Measurements from ENCODE around the gene KCNQ5. TPM values are rescaled to one million over a fixed set of nuclear protein-coding genes. Genes with fewer than 3 reads are reported as not detected.

The KCNQ5 gene
- total RNA-seq, 3 donors from 2014 or later (not counting 1 experiment from before 2014, with no cell fraction given) = 8.2 to 9.7 (median 8.7) TPM

GRCh38 chr6:72661411-72661810 is 39.5 kb downstream of the KCNQ5 start:
- Histone ChIP-seq H3K4me1 (ENCODE audit: control insufficient read depth, insufficient read depth, low read length) (no peaks in the 10 kb centered on the region), H3K9me3 (ENCODE audit: control insufficient read depth, insufficient read depth, low read length) (no peaks in the 10 kb centered on the region), H3K27me3 (ENCODE audit: control insufficient read depth, insufficient read depth, low read length) (no peaks in the 10 kb centered on the region), H3K27ac (ENCODE audit: low read length) (no peak overlapping the region), H3K36me3 (ENCODE audit: control insufficient read depth, insufficient read depth, low read length) (no peaks in the 10 kb centered on the region), H3K4me3 (ENCODE audit: low read length) (no peak overlapping the region)
- TF ChIP-seq, protein P1, sequence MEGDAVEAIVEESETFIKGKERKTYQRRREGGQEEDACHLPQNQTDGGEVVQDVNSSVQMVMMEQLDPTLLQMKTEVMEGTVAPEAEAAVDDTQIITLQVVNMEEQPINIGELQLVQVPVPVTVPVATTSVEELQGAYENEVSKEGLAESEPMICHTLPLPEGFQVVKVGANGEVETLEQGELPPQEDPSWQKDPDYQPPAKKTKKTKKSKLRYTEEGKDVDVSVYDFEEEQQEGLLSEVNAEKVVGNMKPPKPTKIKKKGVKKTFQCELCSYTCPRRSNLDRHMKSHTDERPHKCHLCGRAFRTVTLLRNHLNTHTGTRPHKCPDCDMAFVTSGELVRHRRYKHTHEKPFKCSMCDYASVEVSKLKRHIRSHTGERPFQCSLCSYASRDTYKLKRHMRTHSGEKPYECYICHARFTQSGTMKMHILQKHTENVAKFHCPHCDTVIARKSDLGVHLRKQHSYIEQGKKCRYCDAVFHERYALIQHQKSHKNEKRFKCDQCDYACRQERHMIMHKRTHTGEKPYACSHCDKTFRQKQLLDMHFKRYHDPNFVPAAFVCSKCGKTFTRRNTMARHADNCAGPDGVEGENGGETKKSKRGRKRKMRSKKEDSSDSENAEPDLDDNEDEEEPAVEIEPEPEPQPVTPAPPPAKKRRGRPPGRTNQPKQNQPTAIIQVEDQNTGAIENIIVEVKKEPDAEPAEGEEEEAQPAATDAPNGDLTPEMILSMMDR (IDR thresholded peaks at IDR 0.05) = no peak
- DNase-seq (no peak), ATAC-seq (no peak)
- Mint-ChIP-seq H3K36me3 (no peaks in the 10 kb centered on the region), H3K4me3 (no peak overlapping the region), H3K27me3 (ENCODE audit: low read depth in 2 of 2) (no peaks in the 10 kb centered on the region), H3K27ac (no peak overlapping the region), H3K9me3 (no peaks in the 10 kb centered on the region), H3K4me1 (no peaks in the 10 kb centered on the region)
- intact Hi-C loops (cut with micrococcal nuclease) = no loop called here
- WGBS (ENCODE audit: insufficient coverage) = 100% methylated on average over 1 of the region's 1 CpG

DNA sequence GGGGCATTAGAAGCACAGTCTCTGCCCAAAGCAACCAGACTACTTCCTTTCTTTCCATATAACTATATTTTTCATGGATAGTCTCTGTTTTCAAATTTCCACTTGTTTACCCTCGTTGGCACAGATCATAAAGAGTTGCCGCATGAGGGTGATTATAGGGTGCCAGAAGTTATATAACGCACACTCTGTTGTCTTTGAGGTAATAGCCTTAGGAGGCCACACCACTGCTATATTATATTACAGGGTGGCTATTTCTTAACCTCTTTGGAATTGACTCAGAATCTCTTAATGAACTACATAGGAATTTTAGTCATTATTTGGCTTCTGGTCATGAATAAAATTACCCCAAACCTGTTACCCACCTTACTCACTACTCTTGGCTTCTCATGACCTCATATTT is 43.7 kb downstream of the KCNQ5 start:
- H3K9me3 Mint-ChIP-seq = no peaks in the 10 kb centered on the region
- no peaks in the 10 kb centered on the region for H3K36me3 Mint-ChIP-seq
- no peak overlapping the region for H3K4me3 Mint-ChIP-seq
- WGBS (ENCODE audit: insufficient coverage) = no CpG with 5 or more reads among the region's 3 CpGs
- H3K4me3 ChIP-seq (ENCODE audit: low read length) = no peak overlapping the region
- no peaks in the 10 kb centered on the region for H3K4me1 ChIP-seq (ENCODE audit: control insufficient read depth, insufficient read depth, low read length)
- DNase-seq (no peak), ATAC-seq (no peak)
- H3K27me3 ChIP-seq (ENCODE audit: control insufficient read depth, insufficient read depth, low read length) = no peaks in the 10 kb centered on the region
- H3K27ac Mint-ChIP-seq = no peak overlapping the region
- TF ChIP-seq, protein P1 (IDR thresholded peaks at IDR 0.05) = no peak
- H3K27me3 Mint-ChIP-seq (ENCODE audit: low read depth in 2 of 2) = no peaks in the 10 kb centered on the region
- H3K9me3 ChIP-seq (ENCODE audit: control insufficient read depth, insufficient read depth, low read length) = no peaks in the 10 kb centered on the region
- intact Hi-C loops (cut with micrococcal nuclease) = no loop called here
- H3K27ac ChIP-seq (ENCODE audit: low read length) = no peak overlapping the region
- H3K36me3 ChIP-seq (ENCODE audit: control insufficient read depth, insufficient read depth, low read length) = no peaks in the 10 kb centered on the region
- H3K4me1 Mint-ChIP-seq = peaks cover 16 to 20% of the 10 kb centered on the region in 2 donors

- Mint-ChIP-seq H3K4me3 (no peak overlapping the region), H3K36me3 (no peaks in the 10 kb centered on the region), H3K27ac (peak overlapping the region in 1 of 2 donors; percentile 10), H3K4me1 (peaks cover 20% of the 10 kb centered on the region in 2 donors), H3K27me3 (ENCODE audit: low read depth in 2 of 2) (no peaks in the 10 kb centered on the region), H3K9me3 (no peaks in the 10 kb centered on the region)
- Histone ChIP-seq H3K27me3 (ENCODE audit: control insufficient read depth, insufficient read depth, low read length) (no peaks in the 10 kb centered on the region), H3K9me3 (ENCODE audit: control insufficient read depth, insufficient read depth, low read length) (no peaks in the 10 kb centered on the region), H3K27ac (ENCODE audit: low read length) (no peak overlapping the region), H3K36me3 (ENCODE audit: control insufficient read depth, insufficient read depth, low read length) (no peaks in the 10 kb centered on the region), H3K4me1 (ENCODE audit: control insufficient read depth, insufficient read depth, low read length) (no peaks in the 10 kb centered on the region), H3K4me3 (ENCODE audit: low read length) (no peak overlapping the region)
- WGBS (ENCODE audit: insufficient coverage) = 85% methylated on average over 3 of the region's 3 CpGs
- ATAC-seq = peak in 1 of 3 donors; percentile 43
- intact Hi-C loops (cut with micrococcal nuclease) = no loop called here
- DNase-seq = peak in 1 of 2 donors; percentile 39
- TF ChIP-seq, protein P1 (IDR thresholded peaks at IDR 0.05) = no peak
Observed at GRCh38 chr6:72669324-72669723, 47.5 kb downstream of the KCNQ5 start.

DNA sequence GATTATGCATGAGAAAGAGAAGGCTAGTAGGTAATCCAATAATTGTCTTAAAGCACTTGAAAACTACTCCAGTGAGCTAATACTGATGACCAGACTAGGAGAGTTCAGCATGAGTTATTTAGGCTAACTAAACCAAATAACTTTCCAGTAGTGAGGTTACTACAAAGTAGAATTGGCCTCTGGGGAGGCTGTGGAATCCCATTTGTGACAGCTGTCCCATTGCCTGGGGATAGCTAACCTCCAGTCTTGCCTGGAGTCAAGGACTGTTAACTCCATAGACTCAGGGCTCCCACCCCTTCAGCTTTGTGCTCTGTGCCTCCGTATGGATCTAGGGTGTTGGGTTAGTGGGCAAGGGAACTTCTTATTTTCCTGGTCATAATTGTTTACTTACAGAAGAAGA is 51.0 kb downstream of the KCNQ5 start:
- Histone ChIP-seq H3K4me3 (ENCODE audit: low read length) (no peak overlapping the region), H3K9me3 (ENCODE audit: control insufficient read depth, insufficient read depth, low read length) (no peaks in the 10 kb centered on the region), H3K27me3 (ENCODE audit: control insufficient read depth, insufficient read depth, low read length) (no peaks in the 10 kb centered on the region), H3K36me3 (ENCODE audit: control insufficient read depth, insufficient read depth, low read length) (no peaks in the 10 kb centered on the region), H3K27ac (ENCODE audit: low read length) (no peak overlapping the region), H3K4me1 (ENCODE audit: control insufficient read depth, insufficient read depth, low read length) (no peaks in the 10 kb centered on the region)
- TF ChIP-seq, protein P1 (IDR thresholded peaks at IDR 0.05) = no peak
- Mint-ChIP-seq H3K4me1 (peaks cover 20% of the 10 kb centered on the region in 2 donors), H3K36me3 (no peaks in the 10 kb centered on the region), H3K4me3 (no peak overlapping the region), H3K27ac (no peak overlapping the region), H3K27me3 (ENCODE audit: low read depth in 2 of 2) (no peaks in the 10 kb centered on the region), H3K9me3 (no peaks in the 10 kb centered on the region)
- WGBS (ENCODE audit: insufficient coverage) = no CpG with 5 or more reads among the region's 1 CpG
- DNase-seq (no peak), ATAC-seq (no peak)
- intact Hi-C loops (cut with micrococcal nuclease) = no loop called here
